ENCODE measurements around the gene RND1.

DNA sequence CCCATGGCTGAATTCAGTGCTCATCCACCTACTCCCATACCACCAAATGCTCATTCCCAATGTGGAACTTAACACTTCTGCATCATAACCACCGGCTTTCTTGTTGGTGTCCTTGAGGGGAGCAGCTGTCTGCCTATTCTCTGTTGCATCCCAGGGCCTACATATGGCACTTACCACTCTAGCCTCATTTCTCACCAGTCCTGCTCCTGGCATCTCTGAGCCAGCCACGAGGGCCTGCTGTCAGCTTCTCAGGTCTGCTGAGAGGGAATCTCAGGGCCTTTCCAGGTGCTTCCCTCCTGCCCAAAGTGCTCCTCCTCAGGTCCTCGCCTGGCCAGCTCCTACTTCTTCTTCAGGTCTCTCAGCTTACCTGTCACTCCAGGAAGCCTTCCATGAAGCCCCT lies 24.0 kb upstream of the RND1 start:
- TF ChIP-seq, protein P1, sequence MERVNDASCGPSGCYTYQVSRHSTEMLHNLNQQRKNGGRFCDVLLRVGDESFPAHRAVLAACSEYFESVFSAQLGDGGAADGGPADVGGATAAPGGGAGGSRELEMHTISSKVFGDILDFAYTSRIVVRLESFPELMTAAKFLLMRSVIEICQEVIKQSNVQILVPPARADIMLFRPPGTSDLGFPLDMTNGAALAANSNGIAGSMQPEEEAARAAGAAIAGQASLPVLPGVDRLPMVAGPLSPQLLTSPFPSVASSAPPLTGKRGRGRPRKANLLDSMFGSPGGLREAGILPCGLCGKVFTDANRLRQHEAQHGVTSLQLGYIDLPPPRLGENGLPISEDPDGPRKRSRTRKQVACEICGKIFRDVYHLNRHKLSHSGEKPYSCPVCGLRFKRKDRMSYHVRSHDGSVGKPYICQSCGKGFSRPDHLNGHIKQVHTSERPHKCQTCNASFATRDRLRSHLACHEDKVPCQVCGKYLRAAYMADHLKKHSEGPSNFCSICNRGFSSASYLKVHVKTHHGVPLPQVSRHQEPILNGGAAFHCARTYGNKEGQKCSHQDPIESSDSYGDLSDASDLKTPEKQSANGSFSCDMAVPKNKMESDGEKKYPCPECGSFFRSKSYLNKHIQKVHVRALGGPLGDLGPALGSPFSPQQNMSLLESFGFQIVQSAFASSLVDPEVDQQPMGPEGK (CRISPR knock-in tag; IDR thresholded peaks at IDR 0.05; ENCODE audit: borderline replicate concordance), result no peak
- no peak for TF ChIP-seq SNAI2 (CRISPR knock-in tag; IDR thresholded peaks at IDR 0.05)
- TF ChIP-seq CSDC2 (CRISPR knock-in tag; IDR thresholded peaks at IDR 0.05), result no peak
- no peak for TF ChIP-seq ZNF70 (CRISPR knock-in tag; IDR thresholded peaks at IDR 0.05)
- no peak for TF ChIP-seq GLIS3 (CRISPR knock-in tag; IDR thresholded peaks at IDR 0.05)
- TF ChIP-seq TSHZ2 (CRISPR knock-in tag; IDR thresholded peaks at IDR 0.05), result no peak
- no peak for TF ChIP-seq ZNF565 (CRISPR knock-in tag; conservative IDR thresholded peaks at IDR 0.05; ENCODE audit: low read depth)
- no peak for TF ChIP-seq OSR1 (CRISPR knock-in tag; IDR thresholded peaks at IDR 0.05)
- no peak for TF ChIP-seq ZFP3 (CRISPR knock-in tag; IDR thresholded peaks at IDR 0.05)
- TF ChIP-seq PPARA (CRISPR knock-in tag; IDR thresholded peaks at IDR 0.05; ENCODE audit: borderline replicate concordance), result no peak

All from SK-N-SH treated with all-trans-retinoic acid at 6 μM for 48 hours (cell line).